NCI-H82 treated with DMSO at 0.1 percent for 48 hours (cell line): ENCODE data around the gene GPC5.
"Not testable (repeated sequence)": the region's sequence is repeated elsewhere in the genome, so short reads cannot be mapped to it uniquely, and the experiment has no call there.

Experiments used
- DNase-seq: peaks from one replicate; lab custom pipeline; 2025; ENCODE audit not compliant: unreplicated experiment; lab: John Stamatoyannopoulos, UW

The GPC5 gene

DNA sequence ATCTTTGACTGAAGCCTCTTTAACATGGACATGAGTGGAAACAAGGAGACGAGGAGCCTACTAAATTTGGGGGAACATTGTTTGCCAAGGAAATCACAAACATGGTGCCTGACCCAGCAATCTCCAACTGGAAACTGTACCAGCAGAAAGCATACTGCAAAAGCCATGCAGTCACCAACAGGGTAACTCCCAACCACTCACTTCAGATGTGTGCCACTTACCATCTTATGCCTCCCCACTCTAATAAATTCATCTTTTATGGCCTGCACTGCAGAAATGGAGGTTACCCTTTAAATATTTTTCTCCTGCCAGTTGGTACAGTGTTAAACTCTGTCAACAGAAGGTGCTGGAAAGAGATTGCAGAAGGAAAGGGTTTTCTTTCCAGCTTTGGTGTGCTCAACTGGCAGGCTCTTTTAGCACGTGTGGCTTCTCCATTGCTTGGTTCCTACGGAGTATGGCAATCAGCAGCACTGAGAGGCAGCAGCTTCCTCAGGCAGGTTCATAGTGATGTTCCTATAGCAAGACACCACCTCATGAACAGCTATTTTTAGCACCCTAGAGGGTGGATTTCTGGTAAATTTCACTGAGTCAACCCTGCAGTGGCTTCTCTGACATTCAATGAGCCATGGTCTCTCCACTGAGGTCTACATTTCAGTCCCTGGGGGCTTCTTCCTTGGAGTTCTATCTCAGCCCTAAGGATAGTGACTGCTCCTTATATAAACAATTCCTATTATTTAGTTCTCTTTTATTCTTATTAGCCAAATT, 29.6 kb upstream of the GPC5 start:
- no peak for DNase-seq

DNA sequence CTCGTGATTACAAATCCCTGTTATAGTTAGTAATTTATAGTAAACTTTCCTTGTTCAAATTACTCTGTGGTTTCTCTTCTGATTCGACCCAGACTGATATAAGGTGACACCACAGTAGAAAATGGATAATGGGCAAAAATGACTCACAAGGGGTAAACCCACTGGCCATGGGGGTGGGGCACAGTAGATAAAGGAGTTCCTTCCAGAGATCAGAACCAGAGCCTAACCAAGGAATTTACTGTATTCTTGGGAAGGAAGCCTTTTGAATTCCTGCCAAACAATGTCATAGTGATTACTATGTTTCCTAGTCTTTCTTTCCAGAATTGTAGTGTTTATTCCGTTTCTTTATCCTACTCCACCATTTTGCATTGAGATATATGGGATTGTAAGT, 29.0 kb upstream of the GPC5 start:
- DNase-seq = no peak

DNA sequence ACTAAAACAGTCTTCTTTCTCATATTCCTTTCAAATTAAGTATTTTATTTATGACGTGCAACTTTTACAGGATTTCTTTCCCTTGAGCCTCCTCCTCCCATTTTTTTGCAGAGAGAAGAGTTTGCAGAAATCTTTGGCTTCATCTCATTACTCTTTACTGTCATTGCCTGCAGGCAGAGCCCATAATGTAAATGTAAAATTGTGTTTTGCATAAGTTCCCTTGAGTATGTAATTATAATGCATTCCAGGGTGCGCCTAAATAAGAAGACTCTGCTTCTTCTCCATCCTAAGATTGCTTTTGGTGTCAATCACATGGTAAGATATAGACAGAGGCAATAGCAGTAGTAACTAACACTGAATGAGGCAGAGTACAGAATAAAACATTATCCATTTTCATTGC, 27.9 kb upstream of the GPC5 start:
- DNase-seq = no peak

DNA sequence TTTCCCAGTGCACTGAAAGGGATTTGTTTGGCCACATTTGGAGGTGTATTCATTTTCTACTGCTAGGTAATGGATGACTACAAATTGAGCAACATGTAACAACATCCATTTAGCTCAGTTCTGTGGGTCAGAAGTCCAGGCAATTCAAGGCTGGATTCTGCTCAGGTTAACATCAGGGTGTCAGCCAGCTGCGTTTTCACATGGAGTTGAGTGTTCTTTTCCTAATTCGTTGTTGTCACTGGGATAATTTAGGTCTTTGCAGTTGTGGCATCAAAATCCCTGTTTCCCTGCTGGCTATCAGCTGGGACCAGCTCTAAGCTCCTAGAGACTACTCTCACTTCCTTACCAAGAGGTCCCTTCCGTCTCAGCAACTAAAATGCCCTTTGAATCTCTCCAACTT, 25.5 kb upstream of the GPC5 start:
- DNase-seq = no peak

DNA sequence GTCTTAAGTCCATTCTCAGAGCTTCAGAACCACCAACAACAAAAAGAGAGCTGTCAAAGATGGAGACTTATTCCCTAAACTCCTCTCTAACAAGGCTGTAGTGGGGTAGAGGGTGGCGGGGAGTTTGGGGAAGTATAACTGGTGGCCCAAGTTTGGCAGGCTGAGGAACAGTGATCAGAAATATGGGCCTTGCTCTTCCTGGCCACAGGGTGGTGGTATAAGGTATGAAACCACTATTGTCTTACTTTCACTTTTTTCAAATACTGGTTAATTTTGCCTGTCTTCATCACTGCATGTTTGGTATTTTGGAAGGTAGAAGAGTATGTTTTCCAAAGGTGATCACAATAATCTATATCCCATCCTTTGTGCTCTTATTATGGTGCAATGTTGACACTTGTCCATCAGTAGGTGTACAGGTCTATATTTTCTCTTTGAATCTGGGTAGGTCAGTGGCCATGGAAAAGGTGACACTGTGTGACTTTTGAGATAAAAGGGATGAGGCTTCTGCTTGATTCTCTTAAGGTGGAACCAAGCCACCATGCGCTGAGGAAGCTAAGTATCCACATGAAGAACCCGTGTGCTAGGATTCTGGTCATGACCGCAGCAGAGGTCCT, 23.2 kb upstream of the GPC5 start:
- DNase-seq = no peak

DNA sequence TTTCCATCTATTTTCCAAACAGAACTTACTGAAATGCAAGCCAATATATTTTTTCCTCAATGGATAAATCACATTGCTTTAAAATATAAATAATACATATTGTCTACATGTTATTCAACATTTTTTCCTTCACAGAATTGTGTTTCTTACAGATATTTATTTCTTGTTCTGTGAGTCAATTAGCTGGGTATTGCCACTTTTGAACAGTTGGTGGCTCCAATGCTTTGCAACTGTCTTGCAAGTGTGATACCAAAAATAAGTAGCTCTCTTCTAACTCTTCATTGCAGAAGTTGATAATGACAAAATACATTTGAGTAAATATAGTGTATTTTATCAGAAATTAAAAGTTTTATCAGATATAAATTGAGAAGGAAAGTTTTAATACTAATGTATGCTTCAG, 17.1 kb upstream of the GPC5 start:
- DNase-seq = no peak

DNA sequence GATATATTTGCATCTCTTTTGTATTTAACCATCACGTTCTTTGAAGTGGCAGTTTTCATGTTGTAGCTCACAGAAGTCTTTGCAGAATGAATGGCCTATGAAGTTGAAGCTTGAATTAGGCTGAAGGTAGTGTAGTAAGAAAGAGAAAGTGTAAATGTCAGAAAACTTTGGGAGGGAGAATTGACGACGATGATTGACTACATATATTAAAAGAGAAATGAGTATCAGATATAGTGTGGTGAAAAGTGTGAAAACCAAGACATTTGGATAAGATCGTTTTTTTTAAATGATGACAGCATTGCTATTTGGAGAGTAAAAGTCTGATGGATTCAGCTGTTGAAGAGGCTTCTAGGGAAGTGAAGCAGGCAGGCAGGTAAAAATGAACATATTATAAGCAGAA, 14.6 kb upstream of the GPC5 start:
- DNase-seq = no peak

DNA sequence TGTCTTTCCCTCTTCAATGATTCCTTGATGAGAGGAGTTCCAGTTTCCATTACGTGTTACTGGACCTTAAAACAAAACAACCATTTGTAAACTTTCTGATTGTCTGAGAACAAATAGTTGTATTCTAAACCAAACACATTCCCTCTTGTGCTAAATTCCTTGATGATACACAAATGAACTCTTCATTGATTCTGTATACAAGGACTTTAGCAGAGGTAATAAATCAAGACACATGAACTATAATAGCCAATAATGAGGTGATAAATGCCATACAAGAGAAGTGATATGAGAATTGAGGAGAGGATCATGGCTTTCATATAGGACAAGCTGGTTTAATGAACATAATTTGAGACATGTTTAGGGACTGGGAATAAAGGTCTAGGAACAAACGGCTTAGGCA, 13.5 kb upstream of the GPC5 start:
- no peak for DNase-seq

DNA sequence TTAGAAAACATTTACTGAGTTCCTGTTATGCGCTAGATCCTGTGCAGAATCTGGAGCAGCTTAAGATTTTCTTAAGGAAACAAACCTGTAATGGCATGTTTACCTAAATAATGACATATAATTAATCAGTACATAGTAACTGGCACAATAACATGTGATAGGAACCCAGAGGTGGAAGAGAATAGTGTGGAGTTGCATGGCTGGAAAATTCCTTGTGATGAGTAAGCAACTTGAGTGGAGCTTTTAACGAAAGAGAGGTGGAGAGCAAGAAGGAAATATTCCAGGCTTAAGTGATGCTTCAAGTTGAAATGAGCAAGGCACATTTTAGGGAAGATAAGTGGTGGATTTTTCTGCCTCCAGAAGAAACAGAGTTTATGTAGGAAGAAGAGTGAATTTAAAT, 9.2 kb upstream of the GPC5 start:
- no peak for DNase-seq

DNA sequence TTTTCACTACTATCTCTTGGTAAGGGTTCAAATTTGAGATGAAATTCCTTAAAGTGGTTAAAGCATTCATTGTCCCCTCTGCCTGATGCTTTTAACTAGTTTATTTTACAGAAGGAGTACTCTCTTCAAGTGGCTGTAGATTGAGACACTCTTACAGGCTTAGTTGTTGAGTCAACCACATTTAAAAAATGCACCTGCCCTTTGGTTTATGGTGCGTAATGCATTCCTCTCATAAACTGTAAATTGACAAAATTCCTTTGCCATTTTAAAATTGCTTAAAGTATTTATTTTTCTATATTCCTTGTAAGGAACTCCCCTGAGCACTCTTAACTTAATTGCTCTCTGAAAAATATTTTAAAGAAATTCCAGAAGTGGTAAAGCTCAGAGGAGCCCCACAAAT, 826 bp upstream of the GPC5 start:
- no peak for DNase-seq

DNA sequence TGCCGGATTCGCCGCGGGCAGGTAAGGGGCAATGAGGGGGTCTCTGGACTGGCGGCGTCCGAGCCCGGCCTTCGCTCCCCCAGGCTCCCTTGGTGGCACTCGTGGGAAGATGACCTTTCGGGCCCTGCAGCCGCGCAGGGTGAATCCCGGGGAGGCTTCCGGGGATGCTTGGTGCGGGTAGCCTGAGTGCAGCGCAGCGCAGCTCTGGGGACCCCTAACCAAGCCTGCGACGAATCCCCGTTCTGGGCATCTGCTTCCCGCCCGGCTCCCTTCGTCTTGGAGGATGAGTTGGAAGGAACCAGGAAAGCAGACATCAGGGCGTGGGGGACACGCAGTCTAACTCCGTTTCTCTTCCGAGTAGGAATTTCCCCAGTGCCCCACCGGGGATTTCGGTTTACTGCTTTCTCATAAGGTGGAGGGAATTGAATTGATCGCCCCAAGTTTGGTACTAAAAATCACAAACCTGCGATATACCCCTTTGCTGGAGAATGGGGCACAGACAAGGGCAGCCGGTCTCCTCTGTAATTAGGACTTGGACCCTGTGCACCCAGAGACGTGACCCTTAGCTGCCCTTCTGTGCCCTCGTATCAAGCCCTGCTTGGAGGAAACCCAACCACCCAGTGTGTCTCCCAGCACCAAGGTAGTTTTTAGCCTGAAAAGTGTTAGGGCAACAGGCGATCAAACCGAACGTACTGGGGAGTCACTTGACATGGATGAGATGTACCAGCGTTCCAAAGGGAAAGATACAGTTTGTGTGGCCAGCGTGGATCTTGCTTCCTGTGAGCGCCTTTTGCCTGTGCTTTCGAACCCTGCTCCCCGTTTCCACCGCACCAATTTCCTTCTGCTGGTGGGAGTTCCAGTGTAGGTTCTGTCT, 1.0 kb downstream of the GPC5 start:
- no peak for DNase-seq

DNA sequence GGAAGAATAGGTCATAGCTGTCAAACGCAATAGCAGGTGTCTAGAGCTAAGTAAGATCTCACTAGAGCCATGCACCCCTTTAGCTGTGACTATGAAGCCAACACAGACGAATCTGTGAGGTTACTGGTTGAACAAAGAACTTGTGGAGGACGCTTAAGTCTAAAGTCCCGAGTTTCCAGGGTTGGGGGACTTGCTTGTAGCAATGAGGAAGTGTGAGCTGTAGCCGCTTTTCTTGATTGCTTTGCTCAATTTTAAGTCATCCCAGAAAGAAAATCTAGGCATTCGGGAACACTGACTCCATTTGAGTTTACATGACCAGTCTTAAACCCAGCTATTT, 1.6 kb downstream of the GPC5 start:
- DNase-seq = no peak

DNA sequence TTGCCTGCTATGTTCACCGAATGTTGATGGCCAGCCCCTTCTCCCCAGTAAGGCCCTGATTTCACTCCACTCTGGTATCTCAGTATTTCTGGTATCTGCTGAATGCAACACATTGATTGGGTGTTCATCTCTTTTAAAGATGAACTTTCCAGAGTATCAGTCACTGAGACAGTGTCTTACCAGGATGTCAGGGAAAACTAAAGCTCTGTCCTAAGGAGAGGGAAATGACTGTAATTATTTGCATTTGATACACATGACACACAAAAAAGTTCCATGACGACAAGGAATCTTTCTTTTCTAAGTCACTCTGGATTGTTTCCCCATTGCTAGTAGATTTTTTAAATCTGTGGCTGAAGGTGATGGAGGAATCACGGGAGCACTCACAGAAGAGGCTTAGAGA, 2.2 kb downstream of the GPC5 start:
- no peak for DNase-seq

DNA sequence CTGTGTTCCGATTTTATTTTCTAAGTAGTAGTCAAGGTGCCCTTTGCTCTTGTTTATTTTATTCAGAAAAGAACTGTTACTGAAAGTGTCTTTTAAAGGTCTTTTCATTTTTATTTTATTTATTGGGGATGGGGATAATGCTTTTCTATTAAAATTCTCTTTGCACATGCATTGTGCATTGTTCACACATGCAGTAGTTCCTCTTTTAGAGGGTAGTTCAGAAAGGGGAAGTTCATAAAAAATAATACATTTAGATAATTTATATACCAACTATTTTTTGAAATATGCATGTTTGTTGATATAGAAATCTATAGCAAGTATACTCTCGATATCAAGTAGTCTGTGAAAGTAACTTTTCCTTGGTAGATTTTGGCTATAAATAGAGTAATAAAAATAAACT, 3.5 kb downstream of the GPC5 start:
- no peak for DNase-seq

DNA sequence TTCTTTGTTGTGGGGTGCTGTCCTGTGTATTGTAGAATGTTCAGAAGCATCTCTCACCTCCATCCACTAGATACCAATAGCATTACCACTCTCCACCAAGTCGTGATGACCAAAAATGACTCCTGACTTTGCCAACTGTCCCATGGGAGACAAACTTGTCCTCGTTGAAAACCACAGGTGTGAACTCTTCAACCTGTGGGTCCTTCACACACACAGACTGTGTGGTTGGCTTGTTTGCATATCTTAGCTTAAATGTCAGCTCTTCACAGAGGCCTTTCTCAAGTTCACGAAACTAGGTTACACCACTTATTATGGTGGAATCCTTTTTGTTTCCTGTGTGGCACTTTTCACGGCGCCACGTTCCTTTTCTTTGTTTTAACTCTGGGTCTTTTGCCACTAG, 6.8 kb downstream of the GPC5 start:
- DNase-seq = no peak

DNA sequence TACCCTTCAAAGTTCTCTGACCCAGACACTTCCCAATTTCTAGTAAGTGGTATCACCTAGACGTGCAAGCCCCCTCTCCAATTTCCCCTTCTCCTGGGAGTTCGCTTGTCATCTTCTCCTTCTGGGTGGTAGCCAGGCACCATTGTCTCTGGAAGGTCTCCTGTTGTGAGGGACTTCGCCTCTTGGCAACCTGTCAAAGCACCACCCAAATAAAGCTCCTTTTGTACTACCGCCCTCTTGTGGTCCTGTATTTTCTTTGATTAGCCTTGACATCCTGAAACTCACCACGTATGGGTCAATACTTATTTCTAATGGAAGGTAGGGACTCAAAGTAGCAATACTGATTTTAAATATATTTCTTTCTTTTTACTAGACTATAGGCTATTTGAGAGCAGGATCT, 8.2 kb downstream of the GPC5 start:
- DNase-seq = peak; percentile 80

DNA sequence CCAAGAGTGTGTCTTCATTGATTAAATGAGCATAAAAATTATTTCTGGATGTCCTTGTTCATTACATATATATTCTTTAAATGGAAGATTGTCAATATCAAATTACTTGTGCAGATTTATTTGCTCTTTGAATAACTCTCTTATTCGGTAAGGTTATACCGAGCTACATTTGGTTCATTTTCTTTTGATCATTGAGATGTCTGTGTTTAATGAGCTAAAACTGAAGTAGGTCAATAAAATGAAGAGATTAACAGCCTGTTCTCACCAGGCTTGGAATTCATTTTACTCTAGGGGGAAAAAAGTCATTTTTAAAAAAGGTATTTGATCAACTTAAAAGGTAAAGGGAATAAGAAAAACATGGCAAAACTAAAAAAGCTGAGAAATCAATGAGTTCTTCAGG, 10.6 kb downstream of the GPC5 start:
- no peak for DNase-seq

DNA sequence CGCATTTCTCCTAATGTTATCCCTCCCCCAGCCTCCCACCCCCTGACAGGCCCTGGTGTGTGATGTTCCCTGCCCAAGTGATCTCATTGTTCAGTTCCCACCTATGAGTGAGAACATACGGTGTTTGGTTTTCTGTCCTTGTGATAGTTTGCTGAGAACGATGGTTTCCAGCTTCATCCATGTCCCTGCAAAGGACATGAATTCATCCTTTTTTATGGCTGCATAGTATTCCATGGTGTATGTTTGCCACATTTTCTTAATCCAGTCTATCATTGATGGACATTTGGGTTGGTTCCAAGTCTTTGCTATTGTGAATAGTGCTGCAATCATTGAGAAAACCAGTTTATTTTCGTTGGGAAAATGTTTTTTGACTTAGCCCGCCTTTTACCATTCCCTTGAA, 18.2 kb downstream of the GPC5 start:
- not testable (repeated sequence) for DNase-seq

DNA sequence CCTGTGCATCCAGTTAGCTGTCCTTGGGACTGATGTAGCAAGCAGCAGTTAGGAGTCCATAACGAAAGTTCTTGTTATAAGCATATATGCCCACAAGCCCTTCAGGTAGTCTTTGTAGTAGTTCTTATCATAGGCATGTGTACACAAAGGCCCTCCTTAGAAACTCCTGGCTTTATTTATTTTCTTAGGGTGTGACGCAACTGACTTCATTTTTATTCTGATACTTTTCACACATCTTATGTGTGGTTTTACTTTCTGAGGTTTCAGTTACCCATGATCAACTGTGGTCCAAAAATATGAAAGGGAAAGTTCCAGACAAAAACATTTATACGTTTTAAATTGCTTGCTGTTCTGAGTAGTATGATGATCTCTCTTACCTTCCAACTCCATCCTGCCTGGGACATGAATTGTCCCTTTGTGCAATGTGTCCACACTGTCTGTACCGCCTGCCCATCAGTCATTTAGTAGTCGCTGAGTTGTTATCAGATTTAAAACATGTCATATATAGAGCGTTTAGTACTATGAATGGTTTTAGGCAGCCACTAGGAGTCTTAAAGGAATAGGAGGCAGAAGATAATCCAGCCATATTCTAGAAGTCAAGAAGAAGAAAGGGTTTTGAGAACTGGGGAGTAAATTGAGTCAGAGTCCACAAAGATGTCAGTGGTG, 19.4 kb downstream of the GPC5 start:
- no peak for DNase-seq

DNA sequence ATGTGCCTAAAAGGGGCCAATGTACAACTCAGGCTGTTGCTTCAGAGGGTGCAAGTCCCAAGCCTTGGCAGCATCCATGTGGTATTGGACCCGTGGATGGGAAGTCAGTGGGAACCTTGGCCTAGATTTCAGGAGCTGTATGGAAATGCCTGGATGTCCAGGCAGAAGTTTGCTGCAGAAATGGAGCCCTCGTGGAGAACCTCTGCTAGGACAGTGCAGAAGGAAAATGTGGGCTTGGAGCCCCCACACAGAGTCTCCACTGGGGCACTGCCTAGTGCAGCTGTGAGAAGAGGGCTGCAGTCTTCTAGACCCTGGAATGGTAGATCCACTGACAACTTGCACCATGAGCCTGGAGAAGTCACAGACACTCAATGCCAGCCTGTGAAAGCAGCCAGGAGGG, 28.5 kb downstream of the GPC5 start:
- no peak for DNase-seq

DNA sequence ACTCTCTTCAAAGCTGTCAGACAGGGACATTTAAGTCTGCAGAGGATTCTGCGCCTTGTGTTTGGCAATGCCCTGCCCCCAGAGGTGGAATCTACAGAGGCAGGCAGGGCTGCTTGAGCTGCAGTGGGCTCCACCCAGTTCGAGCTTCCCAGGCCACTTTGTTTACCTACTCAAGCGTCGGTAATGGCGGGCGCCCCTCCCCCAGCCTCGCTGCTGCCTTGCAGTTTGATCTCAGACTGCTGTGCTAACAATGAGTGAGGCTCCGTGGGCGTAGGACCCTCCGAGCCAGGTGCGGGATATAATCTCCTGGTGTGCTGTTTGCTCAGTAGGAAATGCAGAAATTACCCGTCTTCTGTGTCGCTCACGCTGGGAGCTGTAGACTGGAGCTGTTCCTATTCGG, 40.3 kb downstream of the GPC5 start:
- not testable (repeated sequence) for DNase-seq

DNA sequence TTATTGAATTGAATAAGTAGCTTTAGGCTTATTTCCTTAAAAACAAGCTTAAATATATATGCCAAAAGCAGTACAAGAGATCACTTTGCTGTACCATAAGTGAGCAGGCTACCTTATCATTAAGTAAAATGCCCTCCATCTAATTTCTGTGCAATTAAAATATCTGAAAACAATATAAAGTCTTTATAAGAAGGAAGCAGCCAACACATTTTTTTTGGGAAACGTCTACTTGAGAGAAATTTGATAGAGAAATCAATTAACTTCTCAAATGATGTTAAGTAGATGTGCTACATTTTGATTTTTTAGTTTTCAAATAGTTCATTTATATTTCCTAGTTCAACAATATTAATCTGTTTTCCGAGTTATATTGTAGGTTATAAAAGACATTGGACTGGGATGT, 52.5 kb downstream of the GPC5 start:
- DNase-seq = no peak
